GM21723 (cell line): ENCODE data around the gene ATP5MG.
"Not testable (repeated sequence)": the region's sequence is repeated elsewhere in the genome, so short reads cannot be mapped to it uniquely, and the experiment has no call there.

Experiments
- ATAC-seq: cut with Tn5 transposase; IDR thresholded peaks from one replicate; pipeline ENCODE4 v1.9.1; 2021; ENCODE audit warnings: mild to moderate bottlenecking, moderate library complexity; ENCODE audit not compliant: unreplicated experiment

The ATP5MG gene

GRCh38 chr11:118406599-118407166, 5.3 kb downstream of the ATP5MG start:
- ATAC-seq = no peak

- peak; percentile 53 for ATAC-seq
These were observed 8.8 kb downstream of the ATP5MG start for GRCh38 chr11:118410055-118410745.

GRCh38 chr11:118411530-118411929, 10.1 kb downstream of the ATP5MG start:
- no peak for ATAC-seq

GRCh38 chr11:118412921-118413320, 11.5 kb downstream of the ATP5MG start:
- no peak for ATAC-seq

GRCh38 chr11:118415062-118415738, 13.8 kb downstream of the ATP5MG start:
- no peak for ATAC-seq

- no peak for ATAC-seq
These were observed 14.3 kb downstream of the ATP5MG start for GRCh38 chr11:118415739-118416068.

GRCh38 chr11:118416900-118417299, 15.5 kb downstream of the ATP5MG start:
- ATAC-seq = not testable (repeated sequence)

GRCh38 chr11:118417801-118418200, 16.4 kb downstream of the ATP5MG start:
- no peak for ATAC-seq

GRCh38 chr11:118418766-118419165, 17.4 kb downstream of the ATP5MG start:
- ATAC-seq = no peak

- no peak for ATAC-seq
These were observed 26.3 kb downstream of the ATP5MG start for GRCh38 chr11:118427707-118428106.

- no peak for ATAC-seq
These were observed 29.6 kb downstream of the ATP5MG start for GRCh38 chr11:118430956-118431355.

- ATAC-seq = no peak
These were observed 32.7 kb downstream of the ATP5MG start for GRCh38 chr11:118434123-118434552.

- no peak for ATAC-seq
These were observed 33.3 kb downstream of the ATP5MG start for GRCh38 chr11:118434553-118435289.

GRCh38 chr11:118435290-118435892, 34.0 kb downstream of the ATP5MG start:
- peak; percentile 22 for ATAC-seq

- peak; percentile 47 for ATAC-seq
These were observed 34.7 kb downstream of the ATP5MG start, which contains the start of gene KMT2A for GRCh38 chr11:118435893-118436624. TSS of gene KMT2A (plus strand) at chr11:118436492. CDS start at chr11:118436513, 21 bp downstream.

GRCh38 chr11:118436639-118437207, 35.3 kb downstream of the ATP5MG start:
- ATAC-seq = peak; percentile 24

GRCh38 chr11:118437208-118438125, 36.1 kb downstream of the ATP5MG start:
- no peak for ATAC-seq

GRCh38 chr11:118438314-118438931, 37.0 kb downstream of the ATP5MG start:
- peak; percentile 25 for ATAC-seq
